Testis (tissue), 3 donors: ENCODE measurements around the gene STX1B. TPM values are rescaled to one million over a fixed set of nuclear protein-coding genes. Genes with fewer than 3 reads are reported as not detected.

ENCODE experiments used
- DNase-seq: peaks from one replicate; pipeline ENCODE4 v3.0.0-alpha.2; 2019
- H3K27ac ChIP-seq, 2 donors: fragments of 200-600 bp; sonication (generic); one replicate each; pipeline ENCODE4 v1.5.1; 2019
- H3K27me3 ChIP-seq: fragments of 200-600 bp; sonication (generic); one replicate; pipeline ENCODE4 v1.5.1; 2019
- H3K36me3 ChIP-seq: fragments of 200-600 bp; sonication (generic); one replicate; pipeline ENCODE4 v1.5.1; 2017; ENCODE audit warnings: low read depth; ENCODE audit errors: missing control alignments
- H3K4me1 ChIP-seq: fragments of 200-600 bp; sonication (generic); one replicate; pipeline ENCODE4 v1.5.1; 2019
- H3K4me3 ChIP-seq, 2 donors: fragments of 200-600 bp; sonication (generic); one replicate each; pipeline ENCODE4 v1.5.1; 2017 to 2019
- H3K9me3 ChIP-seq: fragments of 200-600 bp; sonication (generic); one replicate; pipeline ENCODE4 v1.5.1; 2017
- POLR2A ChIP-seq: fragments of 450-650 bp; IDR thresholded peaks from one replicate; pipeline ENCODE4 v1.6.1; 2017; ENCODE audit warnings: antibody characterized with exemption, mild to moderate bottlenecking, moderate library complexity
- WGBS, 2 donors: methylation state at CpG; one replicate each; pipeline ENCODE4 v1.1.5; 2018; 5-methylcytosine and 5-hydroxymethylcytosine counted together
- intact Hi-C: fragments of 100-400 bp; cut with DNase I; formaldehyde crosslinking; loops from one replicate; pipeline ENCODE4 v1.15.1; 2023; ENCODE audit warnings: low total_unique reads
- polyA plus RNA-seq: library from polyadenylated mRNA; stranded (reverse); fragments of 350-450 nt; fragmentation: Illumina TruSeq; extraction: RNeasy Lipid Tissue Mini Kit (QIAGEN cat#74804); gene quantifications from one replicate; pipeline ENCODE4 v1.2.3, GENCODE V29; 2014; ENCODE audit warnings: low read depth, low replicate concordance; ENCODE audit not compliant: insufficient read depth
- total RNA-seq, 2 donors: library from RNA; depleted of rRNA; stranded (reverse); fragments of >200 nt; gene quantifications; one replicate each; pipeline ENCODE4 v1.2.3, GENCODE V29; 2016
- TF ChIP-seq, protein P1 (sequence below), 3 experiments: fragments of 450-650 bp in 2 of 3; fragments of 200-600 bp in 1 of 3; sonication (generic) in 1 of 3; IDR thresholded peaks; one replicate each; pipeline ENCODE4 v1.5.1; 2016 to 2019; ENCODE audit warnings: antibody characterized with exemption in 3 of 3, mild to moderate bottlenecking in 2 of 3, moderate library complexity in 1 of 3

STX1B gene
- total and polyA plus RNA-seq, 3 donors from 2014 or later, result 5.8 to 8.7 (median 6.3) TPM

DNA sequence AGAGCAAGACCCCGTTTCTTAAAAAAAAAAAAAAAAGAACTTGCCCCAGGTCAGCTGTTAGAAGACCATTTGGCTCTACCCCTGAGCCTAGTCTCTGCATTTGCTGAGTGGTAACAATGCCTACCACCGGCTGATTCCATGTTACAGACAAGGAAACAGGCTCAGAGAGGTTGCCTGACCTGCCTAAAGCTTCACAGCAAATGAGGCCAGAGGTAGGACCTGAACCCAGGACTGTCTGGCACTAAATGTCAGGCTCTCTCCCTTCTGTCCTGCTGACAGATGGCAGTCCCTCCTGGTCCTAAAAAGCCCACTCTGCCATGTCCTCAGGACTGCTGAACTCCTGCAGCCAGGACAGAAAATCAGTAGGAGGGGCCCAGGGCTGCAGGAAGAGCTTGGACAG, 5.8 kb downstream of the STX1B start:
- intact Hi-C loops, result no loop called here
- peaks cover 8% of the 10 kb centered on the region for H3K4me1 ChIP-seq
- H3K4me3 ChIP-seq, result no peak overlapping the region
- DNase-seq, result no peak
- H3K36me3 ChIP-seq, result no peaks in the 10 kb centered on the region
- H3K27ac ChIP-seq, result no peak overlapping the region
- WGBS, 2 donors, result 81 to 87% methylated on average over 2 of the region's 2 CpGs
- H3K27me3 ChIP-seq, result no peaks in the 10 kb centered on the region
- no peaks in the 10 kb centered on the region for H3K9me3 ChIP-seq
- TF ChIP-seq, protein P1, sequence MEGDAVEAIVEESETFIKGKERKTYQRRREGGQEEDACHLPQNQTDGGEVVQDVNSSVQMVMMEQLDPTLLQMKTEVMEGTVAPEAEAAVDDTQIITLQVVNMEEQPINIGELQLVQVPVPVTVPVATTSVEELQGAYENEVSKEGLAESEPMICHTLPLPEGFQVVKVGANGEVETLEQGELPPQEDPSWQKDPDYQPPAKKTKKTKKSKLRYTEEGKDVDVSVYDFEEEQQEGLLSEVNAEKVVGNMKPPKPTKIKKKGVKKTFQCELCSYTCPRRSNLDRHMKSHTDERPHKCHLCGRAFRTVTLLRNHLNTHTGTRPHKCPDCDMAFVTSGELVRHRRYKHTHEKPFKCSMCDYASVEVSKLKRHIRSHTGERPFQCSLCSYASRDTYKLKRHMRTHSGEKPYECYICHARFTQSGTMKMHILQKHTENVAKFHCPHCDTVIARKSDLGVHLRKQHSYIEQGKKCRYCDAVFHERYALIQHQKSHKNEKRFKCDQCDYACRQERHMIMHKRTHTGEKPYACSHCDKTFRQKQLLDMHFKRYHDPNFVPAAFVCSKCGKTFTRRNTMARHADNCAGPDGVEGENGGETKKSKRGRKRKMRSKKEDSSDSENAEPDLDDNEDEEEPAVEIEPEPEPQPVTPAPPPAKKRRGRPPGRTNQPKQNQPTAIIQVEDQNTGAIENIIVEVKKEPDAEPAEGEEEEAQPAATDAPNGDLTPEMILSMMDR (IDR thresholded peaks at IDR 0.05), result no peak
- no peak for TF ChIP-seq POLR2A

DNA sequence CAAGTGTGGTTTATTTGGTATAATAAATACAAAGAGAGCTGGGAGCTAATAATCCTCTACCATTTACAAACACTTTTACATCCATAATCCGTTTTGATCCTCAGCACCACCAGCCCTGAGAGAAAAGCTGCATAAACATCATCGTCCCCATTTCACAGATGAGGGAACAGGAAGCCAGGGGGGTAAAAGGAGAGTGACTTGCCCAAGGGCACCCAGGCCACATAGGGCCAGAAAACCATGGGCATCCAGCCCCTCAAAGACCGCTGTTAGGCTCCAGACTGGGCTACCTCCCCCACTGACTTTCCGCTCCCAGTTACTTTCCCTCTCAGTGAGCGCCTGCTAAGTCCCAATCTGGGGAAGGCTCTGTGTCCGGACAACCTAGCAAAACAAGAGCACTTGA, 6.7 kb downstream of the STX1B start:
- H3K4me1 ChIP-seq, result peaks cover 15% of the 10 kb centered on the region
- no peak overlapping the region for H3K4me3 ChIP-seq
- whole genome bisulfite sequencing, 2 donors, result 94% methylated on average over 6 of the region's 6 CpGs
- H3K9me3 ChIP-seq, result no peaks in the 10 kb centered on the region
- H3K27me3 ChIP-seq, result no peaks in the 10 kb centered on the region
- no peak for DNase-seq
- no peak for TF ChIP-seq POLR2A
- TF ChIP-seq, protein P1 (IDR thresholded peaks at IDR 0.05), result no peak
- no peaks in the 10 kb centered on the region for H3K36me3 ChIP-seq
- intact Hi-C loops, result no loop called here
- H3K27ac ChIP-seq, result no peak overlapping the region

DNA sequence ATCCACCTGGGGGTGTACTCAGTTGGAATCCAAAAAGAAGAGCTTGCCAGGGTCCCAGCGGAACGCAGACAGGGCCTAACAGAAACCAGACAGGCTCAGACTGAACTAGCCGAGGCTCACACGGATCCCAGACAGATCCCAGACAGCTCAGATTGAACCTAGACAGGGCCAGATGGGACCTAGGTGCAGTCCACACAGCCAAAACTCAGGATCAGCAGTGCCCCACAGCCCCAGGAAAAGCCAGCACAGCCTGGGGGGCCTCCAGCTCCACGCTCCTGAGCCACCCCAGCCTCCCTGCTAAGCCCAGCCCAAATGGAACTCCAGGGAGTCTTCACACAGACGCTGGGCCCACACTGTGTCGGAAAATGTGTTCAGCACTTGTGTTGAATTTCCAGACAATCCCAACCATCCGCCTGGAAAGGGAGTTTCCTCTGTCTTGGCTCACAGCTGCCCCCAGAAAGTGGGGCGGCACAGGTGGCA, 7.5 kb downstream of the STX1B start:
- no peak for DNase-seq
- Histone ChIP-seq H3K27me3 (no peaks in the 10 kb centered on the region), H3K4me1 (peaks cover 22% of the 10 kb centered on the region), H3K36me3 (no peaks in the 10 kb centered on the region), H3K27ac (no peak overlapping the region), H3K9me3 (no peaks in the 10 kb centered on the region), H3K4me3 (no peak overlapping the region)
- WGBS, 2 donors, result 63 to 68% methylated on average over 7 to 9 of the region's 9 CpGs
- intact Hi-C loops, result no loop called here
- TF ChIP-seq, protein P1 (IDR thresholded peaks at IDR 0.05), result no peak
- no peak for TF ChIP-seq POLR2A

DNA sequence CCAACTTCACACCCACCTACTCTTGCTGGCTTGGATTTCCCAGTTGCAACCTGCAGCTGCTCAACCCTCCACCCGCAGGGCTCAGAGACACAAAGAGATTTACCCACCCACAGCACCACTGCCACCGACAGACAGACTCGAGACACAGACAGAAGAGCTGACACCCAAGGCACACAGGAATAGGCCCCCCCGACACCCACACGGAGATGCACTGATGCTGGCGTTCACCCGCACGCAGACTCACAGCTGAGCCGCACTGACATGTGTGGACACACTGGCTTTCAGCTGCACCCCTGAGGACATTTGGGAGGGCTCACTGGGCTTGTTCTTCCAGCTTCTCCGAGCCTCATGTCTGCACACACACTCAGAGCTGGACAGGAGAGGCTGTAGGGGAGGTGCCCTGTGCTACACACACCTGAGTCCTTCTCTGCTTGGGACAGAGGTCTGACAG, 8.2 kb downstream of the STX1B start:
- Histone ChIP-seq H3K36me3 (no peaks in the 10 kb centered on the region), H3K9me3 (no peaks in the 10 kb centered on the region), H3K4me1 (peaks cover 22% of the 10 kb centered on the region), H3K4me3 (no peak overlapping the region), H3K27ac (no peak overlapping the region), H3K27me3 (no peaks in the 10 kb centered on the region)
- TF ChIP-seq, protein P1 (IDR thresholded peaks at IDR 0.05), result no peak
- TF ChIP-seq POLR2A, result no peak
- intact Hi-C loops, result no loop called here
- no peak for DNase-seq
- 44 to 53% methylated on average over 9 to 10 of the region's 10 CpGs for WGBS, 2 donors

- intact Hi-C loops, result no loop called here
- Histone ChIP-seq H3K36me3 (no peaks in the 10 kb centered on the region), H3K9me3 (no peaks in the 10 kb centered on the region), H3K27ac (no peak overlapping the region), H3K4me1 (peaks cover 22% of the 10 kb centered on the region), H3K27me3 (no peaks in the 10 kb centered on the region), H3K4me3 (no peak overlapping the region)
- WGBS, 2 donors, result 49 to 65% methylated on average over 15 to 16 of the region's 16 CpGs
- DNase-seq, result no peak
- TF ChIP-seq, protein P1 (IDR thresholded peaks at IDR 0.05), result no peak
- no peak for TF ChIP-seq POLR2A
Observed at GRCh38 chr16:31001507-31002249, 8.8 kb downstream of the STX1B start.
